Putamen (tissue), 1 donor: ENCODE results near the gene NEK11.
"Not testable (repeated sequence)": the region's sequence is repeated elsewhere in the genome, so short reads cannot be mapped to it uniquely, and the experiment has no call there.

Experiments
- DNase-seq: peaks from one replicate; pipeline ENCODE4 v3.0.0-alpha.2; 2016; ENCODE audit warnings: low spot score

The NEK11 gene

DNA sequence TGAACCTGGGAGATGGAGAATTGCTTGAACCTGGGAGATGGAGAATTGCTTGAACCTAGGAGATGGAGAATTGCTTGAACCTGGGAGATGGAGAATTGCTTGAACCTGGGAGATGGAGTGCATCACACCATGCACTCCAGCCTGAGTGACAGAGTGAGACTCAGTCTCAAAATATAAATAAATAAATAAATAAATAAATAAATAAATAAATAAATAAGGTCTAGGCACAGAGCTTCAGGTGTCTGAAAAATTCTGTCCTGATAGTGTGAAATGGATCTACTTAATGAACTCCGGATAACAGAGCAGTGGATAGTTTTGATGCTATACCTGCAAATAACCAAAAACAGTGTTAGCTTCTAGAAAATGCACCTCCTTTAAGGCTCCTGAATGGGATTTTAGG is 330.6 kb downstream of the NEK11 start:
- DNase-seq: no peak

GRCh38 chr3:131360191-131360755 is 333.6 kb downstream of the NEK11 start:
- DNase-seq: no peak

- DNase-seq: not testable (repeated sequence)
Measured at GRCh38 chr3:131361066-131361463, 334.4 kb downstream of the NEK11 start.

DNA sequence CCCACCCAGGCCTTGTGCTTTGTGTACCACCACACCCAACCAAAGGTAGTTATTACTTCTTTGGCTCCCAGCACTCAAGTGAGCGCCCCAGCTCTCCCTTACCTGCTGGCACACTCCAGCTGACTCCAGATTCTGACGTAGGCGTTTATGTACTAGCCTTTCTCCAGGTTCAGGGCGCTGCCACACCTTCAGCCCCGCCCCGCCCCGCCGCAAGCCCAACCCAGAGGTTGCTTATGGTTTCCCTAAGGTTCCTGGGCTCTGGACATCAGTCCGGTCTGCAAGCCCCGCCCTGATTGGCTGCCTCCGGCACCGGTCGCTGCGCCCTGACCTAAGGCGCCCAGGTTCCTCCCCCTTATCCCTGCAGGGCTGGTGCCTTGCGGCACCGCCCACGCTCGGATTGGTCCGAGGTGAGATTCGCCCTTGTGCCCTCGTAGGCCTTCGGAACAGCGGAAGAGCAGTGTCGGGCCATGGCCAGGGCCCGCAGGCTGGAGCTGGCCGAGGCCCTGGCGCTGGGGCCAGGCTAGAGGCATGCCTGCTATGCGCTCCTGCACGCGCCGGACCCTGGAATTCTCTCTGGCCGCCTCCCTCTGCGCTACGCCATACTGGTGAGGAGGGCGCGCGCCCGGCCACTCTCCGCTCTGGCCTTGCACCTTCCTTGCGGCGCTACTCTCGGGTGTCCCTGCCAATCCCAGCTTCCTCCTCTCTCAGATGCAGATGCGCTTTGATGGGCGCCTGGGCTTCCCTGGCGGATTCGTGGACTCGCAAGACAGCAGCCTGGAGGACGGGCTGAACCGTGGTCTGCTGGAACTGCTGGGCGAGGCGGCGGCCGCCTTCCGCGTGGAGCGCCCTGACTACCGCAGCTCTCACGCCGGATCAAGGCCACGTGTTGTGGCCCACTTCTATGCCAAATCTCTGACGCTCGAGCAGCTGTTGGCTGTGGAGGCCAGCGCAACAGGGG is 335.1 kb downstream of the NEK11 start:
- no peak for DNase-seq

GRCh38 chr3:131363275-131363674 is 336.6 kb downstream of the NEK11 start:
- DNase-seq: no peak

DNA sequence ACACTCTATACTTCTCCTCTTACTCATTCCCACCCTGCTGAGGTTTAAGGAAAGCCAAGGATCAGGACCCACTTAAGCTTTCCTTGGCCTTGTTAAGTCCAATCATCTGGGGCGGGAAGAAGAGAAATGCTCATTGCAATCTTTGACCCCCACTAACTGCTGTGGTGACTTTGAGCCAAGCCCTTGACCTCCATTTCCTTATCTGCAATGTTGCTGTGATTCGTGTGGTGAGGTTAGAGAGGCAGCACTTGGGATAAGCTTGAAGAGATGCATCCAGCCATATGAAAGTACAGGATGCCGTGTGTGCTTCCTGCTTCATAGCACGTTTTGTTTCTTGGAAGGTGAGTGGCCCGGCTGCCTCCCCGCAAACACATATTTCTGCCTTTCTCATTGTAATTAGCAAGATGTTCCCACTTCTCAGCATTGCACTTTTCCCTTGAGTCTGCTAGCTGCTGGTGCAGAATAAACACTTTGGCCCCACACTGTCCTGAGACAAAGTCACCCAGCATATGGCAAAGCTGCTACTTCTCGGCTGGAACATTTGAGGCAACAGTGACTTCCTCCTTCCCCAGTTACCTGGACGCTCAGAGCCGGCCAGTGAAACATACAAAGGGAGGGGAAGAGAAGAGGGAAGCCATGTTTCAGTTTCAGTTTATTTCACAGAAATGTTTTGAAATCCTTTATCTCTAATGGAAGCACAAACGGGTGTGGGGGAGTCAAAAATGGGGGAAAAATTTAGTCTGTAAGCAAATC is 344.4 kb downstream of the NEK11 start:
- DNase-seq: no peak

GRCh38 chr3:131371688-131372066 is 345.0 kb downstream of the NEK11 start:
- DNase-seq: no peak

GRCh38 chr3:131374741-131375140 is 348.1 kb downstream of the NEK11 start:
- DNase-seq: no peak

- not testable (repeated sequence) for DNase-seq
Measured at GRCh38 chr3:131380821-131381444, 354.3 kb downstream of the NEK11 start.

GRCh38 chr3:131381445-131382291 is 355.0 kb downstream of the NEK11 start, which contains the start of gene NUDT16:
Gene NUDT16, plus strand, starts transcription at chr3:131381774. Its CDS starts 31 bp downstream, at chr3:131381805.
- peak; percentile 97 for DNase-seq

DNA sequence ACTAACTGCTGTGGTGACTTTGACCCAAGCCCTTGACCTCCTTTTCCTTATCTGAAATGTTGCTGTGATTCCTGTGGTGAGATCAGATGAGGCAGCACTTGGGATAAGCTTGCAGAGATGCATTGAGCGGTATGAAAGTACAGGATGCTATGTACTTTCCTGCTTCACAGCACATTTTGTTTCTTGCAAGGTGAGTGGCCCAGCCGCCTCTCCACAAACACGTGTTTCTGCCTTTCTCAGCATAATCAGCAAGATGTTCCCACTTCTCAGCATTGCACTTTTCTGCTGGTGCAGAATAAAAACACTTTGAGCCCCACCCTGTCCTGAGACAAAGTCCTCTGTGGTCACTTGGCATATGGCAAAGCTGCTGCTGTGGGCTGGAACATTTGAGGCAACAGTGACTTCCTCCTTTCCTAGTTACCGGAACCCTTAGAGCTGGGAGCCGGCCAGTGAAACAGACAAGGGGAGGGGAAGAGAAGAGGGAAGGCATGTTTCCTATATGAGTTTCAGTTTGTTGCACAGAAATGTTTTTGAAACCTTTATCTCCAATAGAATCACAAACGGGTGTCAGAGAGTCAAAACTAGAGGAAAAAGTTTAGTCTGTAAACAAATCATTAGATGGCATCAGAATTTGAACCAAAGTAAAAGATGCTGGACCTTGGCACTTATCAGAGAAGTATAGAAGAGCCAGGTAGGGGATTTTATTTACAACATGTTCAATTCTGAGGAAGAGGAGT is 359.9 kb downstream of the NEK11 start:
- peak; percentile 51 for DNase-seq

GRCh38 chr3:131387796-131388489 is 361.3 kb downstream of the NEK11 start:
- DNase-seq: no peak

DNA sequence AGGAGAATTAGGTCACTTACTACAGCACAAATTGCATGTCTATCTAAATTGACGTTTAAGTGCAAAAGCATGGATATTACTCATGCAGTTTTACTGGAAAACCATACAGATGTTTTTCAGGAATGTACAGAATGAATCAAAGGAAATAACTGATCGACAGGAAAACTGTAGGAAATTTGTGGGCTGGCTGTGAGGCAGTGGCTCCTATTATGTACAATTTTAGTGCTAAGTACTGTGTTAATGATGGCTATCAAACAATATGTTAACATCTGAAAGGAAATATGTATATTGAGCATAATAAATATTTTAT is 361.8 kb downstream of the NEK11 start:
- no peak for DNase-seq

- no peak for DNase-seq
Measured at GRCh38 chr3:131390331-131390730, 363.7 kb downstream of the NEK11 start.

DNA sequence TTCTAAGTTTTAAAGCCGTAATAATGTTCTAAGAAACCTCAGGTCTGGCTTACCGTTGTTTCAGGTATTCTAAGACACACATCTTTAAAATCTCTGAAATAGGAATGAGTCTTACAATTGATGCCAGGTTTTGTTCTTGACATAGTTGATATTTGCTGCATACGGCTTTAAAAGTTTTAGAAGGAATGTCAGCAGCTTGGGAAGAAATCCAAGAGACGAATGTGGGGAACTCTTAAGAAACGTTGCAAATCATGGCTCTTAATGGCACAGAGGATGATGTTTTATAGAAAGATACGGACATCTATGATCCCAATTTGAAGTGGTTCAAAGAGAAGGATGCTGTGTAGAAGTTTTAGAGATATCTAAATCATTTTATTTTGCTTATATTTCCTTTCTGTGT is 366.4 kb downstream of the NEK11 start:
- no peak for DNase-seq

DNA sequence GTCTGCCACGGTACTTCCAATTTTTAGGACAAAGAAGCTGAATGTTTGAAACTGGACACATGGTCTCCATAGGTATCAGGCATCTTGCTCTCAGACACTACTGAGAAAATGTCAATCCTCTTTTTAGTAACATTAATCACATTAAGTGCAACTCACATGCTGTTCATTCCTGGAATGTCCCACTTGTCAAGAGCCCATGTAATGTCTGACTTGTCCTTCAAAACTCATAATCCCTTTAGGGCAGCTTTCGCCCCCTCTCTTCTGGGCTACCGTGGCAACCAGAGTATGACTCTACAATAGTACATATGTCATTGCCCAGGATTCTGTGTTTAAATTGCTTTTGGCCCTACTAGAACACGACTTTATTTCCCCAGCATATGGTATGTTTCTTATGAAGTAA is 367.2 kb downstream of the NEK11 start:
- no peak for DNase-seq

DNA sequence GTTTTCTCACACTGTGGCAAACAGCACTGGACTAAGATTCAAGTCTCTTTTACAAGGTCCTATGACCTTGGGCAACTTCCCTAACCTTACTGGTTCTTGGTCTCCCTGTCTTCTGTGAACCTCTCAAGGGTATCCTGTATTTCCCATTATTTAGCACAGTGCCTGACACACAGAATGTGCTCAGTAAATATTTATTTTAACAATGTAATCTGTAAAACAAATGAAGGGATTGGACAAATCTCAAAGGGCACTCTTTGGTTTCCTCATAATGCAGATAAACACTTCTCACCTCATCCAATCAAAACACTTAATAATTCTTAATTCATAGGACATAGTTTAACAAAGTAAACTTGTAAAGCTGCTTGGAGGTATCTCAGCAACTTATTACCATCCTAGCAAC is 367.7 kb downstream of the NEK11 start:
- no peak for DNase-seq

GRCh38 chr3:131396170-131396569 is 369.5 kb downstream of the NEK11 start:
- no peak for DNase-seq

GRCh38 chr3:131397889-131398288 is 371.2 kb downstream of the NEK11 start:
- no peak for DNase-seq
